Loucy (cell line): ENCODE data around the gene FAM120AOS.

ENCODE experiments used
- H2AFZ ChIP-seq: fragments of 200-600 bp; sonication (generic); 2 replicates; pipeline ENCODE4 v1.6.0; 2016; ENCODE audit warnings: antibody characterized with exemption, mild to moderate bottlenecking, low read length, moderate library complexity
- H3F3A ChIP-seq: fragments of 200-600 bp; 2 replicates; pipeline ENCODE4 v1.6.0; 2016; ENCODE audit warnings: antibody characterized with exemption, low read depth, mild to moderate bottlenecking
- H3K27me3 ChIP-seq: fragments of 200-600 bp; sonication (generic); 2 replicates; pipeline ENCODE4 v1.6.1; 2014; ENCODE audit warnings: low read length, mild to moderate bottlenecking; ENCODE audit not compliant: insufficient read depth, poor library complexity, severe bottlenecking
- H3K36me3 ChIP-seq: fragments of 200-600 bp; sonication (generic); 2 replicates; pipeline ENCODE4 v1.6.1; 2016; ENCODE audit warnings: low read length; ENCODE audit not compliant: insufficient read depth
- H3K4me1 ChIP-seq: fragments of 200-600 bp; sonication (generic); 2 replicates; pipeline ENCODE4 v1.5.1; 2014; ENCODE audit warnings: low read length, mild to moderate bottlenecking; ENCODE audit not compliant: insufficient read depth, poor library complexity, severe bottlenecking
- H3K4me2 ChIP-seq: fragments of 200-600 bp; sonication (generic); 2 replicates; pipeline ENCODE4 v1.6.0; 2014; ENCODE audit warnings: antibody characterized with exemption, low read length, low read depth, mild to moderate bottlenecking; ENCODE audit not compliant: poor library complexity, severe bottlenecking
- H3K4me3 ChIP-seq: fragments of 200-600 bp; sonication (generic); 2 replicates; pipeline ENCODE4 v1.5.1; 2014; ENCODE audit warnings: low read length, mild to moderate bottlenecking, mixed read lengths; ENCODE audit not compliant: poor library complexity, severe bottlenecking
- H3K79me2 ChIP-seq: fragments of 200-600 bp; sonication (generic); 2 replicates; pipeline ENCODE4 v1.6.1; 2014; ENCODE audit warnings: low read length; ENCODE audit not compliant: insufficient read depth
- H3K9ac ChIP-seq: fragments of 200-600 bp; sonication (generic); 2 replicates; pipeline ENCODE4 v1.6.0; 2014; ENCODE audit warnings: mild to moderate bottlenecking, low read depth, low read length, moderate library complexity; ENCODE audit not compliant: poor library complexity, severe bottlenecking
- H3K9me2 ChIP-seq: fragments of 200-600 bp; sonication (generic); replicated peaks from 2 replicates; pipeline ENCODE4 v1.6.1; 2016; ENCODE audit warnings: low read depth, low read length, mixed read lengths
- H3K9me3 ChIP-seq: fragments of 200-600 bp; sonication (generic); 2 replicates; pipeline ENCODE4 v1.6.1; 2014; ENCODE audit warnings: mild to moderate bottlenecking, antibody characterized with exemption, low read length, low read depth; ENCODE audit not compliant: insufficient read depth
- H4K20me1 ChIP-seq: fragments of 200-600 bp; sonication (generic); 2 replicates; pipeline ENCODE4 v1.6.0; 2014; ENCODE audit warnings: antibody characterized with exemption, low read length, mild to moderate bottlenecking; ENCODE audit not compliant: insufficient read depth, poor library complexity, severe bottlenecking
- CTCF ChIP-seq: fragments of 200-600 bp; sonication (generic); conservative IDR thresholded peaks from 2 replicates; pipeline ENCODE4 v1.5.1; 2014; ENCODE audit warnings: mild to moderate bottlenecking, antibody characterized with exemption, low read length
- EZH2phosphoT487 ChIP-seq: fragments of 200-600 bp; IDR thresholded peaks from 2 replicates; pipeline ENCODE4 v1.6.1; 2018; ENCODE audit warnings: antibody characterized with exemption, mild to moderate bottlenecking, moderate library complexity, borderline replicate concordance

FAM120AOS gene

GRCh38 chr9:93419023-93419422, 34.4 kb downstream of the FAM120AOS start:
- H3K9ac ChIP-seq, result no peak overlapping the region
- H3F3A ChIP-seq, result no peaks in the 10 kb centered on the region
- no peak overlapping the region for H2AFZ ChIP-seq
- no peaks in the 10 kb centered on the region for H3K27me3 ChIP-seq
- H3K9me2 ChIP-seq, result no peaks in the 10 kb centered on the region
- H4K20me1 ChIP-seq, result no peaks in the 10 kb centered on the region
- no peak overlapping the region for H3K4me2 ChIP-seq
- H3K36me3 ChIP-seq, result no peaks in the 10 kb centered on the region
- H3K4me1 ChIP-seq, result no peaks in the 10 kb centered on the region
- peaks cover 11% of the 10 kb centered on the region; the same call in 1 of the 2 replicates for H3K9me3 ChIP-seq
- no peaks in the 10 kb centered on the region for H3K79me2 ChIP-seq
- no peak overlapping the region for H3K4me3 ChIP-seq
- TF ChIP-seq CTCF (no peak), EZH2phosphoT487 (no peak)

GRCh38 chr9:93417538-93417937, 35.8 kb downstream of the FAM120AOS start:
- no peaks in the 10 kb centered on the region for H3K9me2 ChIP-seq
- H3K9me3 ChIP-seq, result peaks cover 11% of the 10 kb centered on the region; the same call in 1 of the 2 replicates

GRCh38 chr9:93416530-93417235, 36.7 kb downstream of the FAM120AOS start:
- peaks cover 11% of the 10 kb centered on the region; the same call in 1 of the 2 replicates for H3K9me3 ChIP-seq
- H3F3A ChIP-seq, result no peaks in the 10 kb centered on the region
- no peaks in the 10 kb centered on the region for H3K36me3 ChIP-seq
- no peaks in the 10 kb centered on the region for H3K79me2 ChIP-seq
- H3K4me1 ChIP-seq, result no peaks in the 10 kb centered on the region
- H3K27me3 ChIP-seq, result no peaks in the 10 kb centered on the region
- H3K9me2 ChIP-seq, result no peaks in the 10 kb centered on the region
- no peak for TF ChIP-seq EZH2phosphoT487
- no peak for TF ChIP-seq CTCF
- H3K4me2 ChIP-seq, result no peak overlapping the region
- no peak overlapping the region for H3K4me3 ChIP-seq
- no peak overlapping the region for H2AFZ ChIP-seq
- no peak overlapping the region for H3K9ac ChIP-seq
- H4K20me1 ChIP-seq, result no peaks in the 10 kb centered on the region

More at GRCh38 chr9:93417538-93417937, 35.8 kb downstream of the FAM120AOS start:
- no peak overlapping the region for H3K9ac ChIP-seq
- no peaks in the 10 kb centered on the region for H3F3A ChIP-seq
- no peaks in the 10 kb centered on the region for H3K27me3 ChIP-seq
- no peaks in the 10 kb centered on the region for H3K36me3 ChIP-seq
- H2AFZ ChIP-seq, result no peak overlapping the region
- no peak for TF ChIP-seq CTCF
- TF ChIP-seq EZH2phosphoT487, result no peak
- no peak overlapping the region for H3K4me2 ChIP-seq
- no peaks in the 10 kb centered on the region for H4K20me1 ChIP-seq
- no peaks in the 10 kb centered on the region for H3K79me2 ChIP-seq
- no peak overlapping the region for H3K4me3 ChIP-seq
- H3K4me1 ChIP-seq, result no peaks in the 10 kb centered on the region
